ENCODE data around the gene USP25.

- TF ChIP-seq, protein P1, sequence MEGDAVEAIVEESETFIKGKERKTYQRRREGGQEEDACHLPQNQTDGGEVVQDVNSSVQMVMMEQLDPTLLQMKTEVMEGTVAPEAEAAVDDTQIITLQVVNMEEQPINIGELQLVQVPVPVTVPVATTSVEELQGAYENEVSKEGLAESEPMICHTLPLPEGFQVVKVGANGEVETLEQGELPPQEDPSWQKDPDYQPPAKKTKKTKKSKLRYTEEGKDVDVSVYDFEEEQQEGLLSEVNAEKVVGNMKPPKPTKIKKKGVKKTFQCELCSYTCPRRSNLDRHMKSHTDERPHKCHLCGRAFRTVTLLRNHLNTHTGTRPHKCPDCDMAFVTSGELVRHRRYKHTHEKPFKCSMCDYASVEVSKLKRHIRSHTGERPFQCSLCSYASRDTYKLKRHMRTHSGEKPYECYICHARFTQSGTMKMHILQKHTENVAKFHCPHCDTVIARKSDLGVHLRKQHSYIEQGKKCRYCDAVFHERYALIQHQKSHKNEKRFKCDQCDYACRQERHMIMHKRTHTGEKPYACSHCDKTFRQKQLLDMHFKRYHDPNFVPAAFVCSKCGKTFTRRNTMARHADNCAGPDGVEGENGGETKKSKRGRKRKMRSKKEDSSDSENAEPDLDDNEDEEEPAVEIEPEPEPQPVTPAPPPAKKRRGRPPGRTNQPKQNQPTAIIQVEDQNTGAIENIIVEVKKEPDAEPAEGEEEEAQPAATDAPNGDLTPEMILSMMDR (IDR thresholded peaks at IDR 0.05 in 2 of 3, conservative IDR thresholded peaks at IDR 0.05 in 1 of 3; ENCODE audit: insufficient read depth in 2 of 3, low read depth in 1 of 3, low read length in 3 of 3) = no peak
- TF ChIP-seq, protein P2, sequence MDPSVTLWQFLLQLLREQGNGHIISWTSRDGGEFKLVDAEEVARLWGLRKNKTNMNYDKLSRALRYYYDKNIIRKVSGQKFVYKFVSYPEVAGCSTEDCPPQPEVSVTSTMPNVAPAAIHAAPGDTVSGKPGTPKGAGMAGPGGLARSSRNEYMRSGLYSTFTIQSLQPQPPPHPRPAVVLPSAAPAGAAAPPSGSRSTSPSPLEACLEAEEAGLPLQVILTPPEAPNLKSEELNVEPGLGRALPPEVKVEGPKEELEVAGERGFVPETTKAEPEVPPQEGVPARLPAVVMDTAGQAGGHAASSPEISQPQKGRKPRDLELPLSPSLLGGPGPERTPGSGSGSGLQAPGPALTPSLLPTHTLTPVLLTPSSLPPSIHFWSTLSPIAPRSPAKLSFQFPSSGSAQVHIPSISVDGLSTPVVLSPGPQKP (CRISPR knock-in tag; IDR thresholded peaks at IDR 0.05) = no peak
- TF ChIP-seq U2AF1 (optimal IDR thresholded peaks at IDR 0.05; ENCODE audit: low read depth, low read length) (no peak), POLR2A (conservative IDR thresholded peaks at IDR 0.05) (no peak), ZFP36 (IDR thresholded peaks at IDR 0.05; ENCODE audit: low read depth, low read length, partially characterized antibody) (no peak), FOXJ3 (CRISPR knock-in tag; IDR thresholded peaks at IDR 0.05) (no peak), UBTF (IDR thresholded peaks at IDR 0.05; ENCODE audit: borderline replicate concordance in 1 of 2, low read depth in 2 of 2, low read length in 2 of 2) (no peak), CEBPB (tag; IDR thresholded peaks at IDR 0.05) (no peak), EP300 (IDR thresholded peaks at IDR 0.05; ENCODE audit: low read length) (no peak), XRCC3 (IDR thresholded peaks at IDR 0.05) (no peak), SIN3A (IDR thresholded peaks at IDR 0.05; ENCODE audit: borderline replicate concordance in 2 of 2, control insufficient read depth in 1 of 2, low read depth in 2 of 2, low read length in 2 of 2) (no peak), ZNF696 (CRISPR knock-in tag; conservative IDR thresholded peaks at IDR 0.05) (no peak)
- TF ChIP-seq, protein P3, sequence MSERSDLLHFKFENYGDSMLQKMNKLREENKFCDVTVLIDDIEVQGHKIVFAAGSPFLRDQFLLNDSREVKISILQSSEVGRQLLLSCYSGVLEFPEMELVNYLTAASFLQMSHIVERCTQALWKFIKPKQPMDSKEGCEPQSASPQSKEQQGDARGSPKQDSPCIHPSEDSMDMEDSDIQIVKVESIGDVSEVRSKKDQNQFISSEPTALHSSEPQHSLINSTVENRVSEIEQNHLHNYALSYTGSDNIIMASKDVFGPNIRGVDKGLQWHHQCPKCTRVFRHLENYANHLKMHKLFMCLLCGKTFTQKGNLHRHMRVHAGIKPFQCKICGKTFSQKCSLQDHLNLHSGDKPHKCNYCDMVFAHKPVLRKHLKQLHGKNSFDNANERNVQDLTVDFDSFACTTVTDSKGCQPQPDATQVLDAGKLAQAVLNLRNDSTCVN (CRISPR knock-in tag; IDR thresholded peaks at IDR 0.05) = no peak
Measured at GRCh38 chr21:15688809-15689208, 41.0 kb upstream of the USP25 start.
